Frontal cortex (tissue), 4 donors: ENCODE measurements around the gene TMEM17. TPM values are rescaled to one million over a fixed set of nuclear protein-coding genes. Genes with fewer than 3 reads are reported as not detected.
"Not testable (repeated sequence)": the region's sequence is repeated elsewhere in the genome, so short reads cannot be mapped to it uniquely, and the experiment has no call there.

Experiments
- DNase-seq, 2 donors: peaks; one replicate each; pipeline ENCODE4 v3.0.0; 2012; ENCODE audit warnings: low spot score in 2 of 2
- FAIRE-seq: peaks from 2 replicates; lab custom pipeline; 2012; peaks lifted over from hg19 to GRCh38; lab: Jason Lieb, UNC
- total RNA-seq: library from RNA; depleted of rRNA; stranded (reverse); fragments of >200 nt; gene quantifications from one replicate; pipeline ENCODE4 v1.2.3, GENCODE V29; 2014
- donor health status: control.
- donor health status: control.
- donor health status: control.

TMEM17 gene, protein sequence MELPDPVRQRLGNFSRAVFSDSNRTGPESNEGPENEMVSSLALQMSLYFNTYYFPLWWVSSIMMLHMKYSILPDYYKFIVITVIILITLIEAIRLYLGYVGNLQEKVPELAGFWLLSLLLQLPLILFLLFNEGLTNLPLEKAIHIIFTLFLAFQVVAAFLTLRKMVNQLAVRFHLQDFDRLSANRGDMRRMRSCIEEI
- 4.9 TPM for total RNA-seq

DNA sequence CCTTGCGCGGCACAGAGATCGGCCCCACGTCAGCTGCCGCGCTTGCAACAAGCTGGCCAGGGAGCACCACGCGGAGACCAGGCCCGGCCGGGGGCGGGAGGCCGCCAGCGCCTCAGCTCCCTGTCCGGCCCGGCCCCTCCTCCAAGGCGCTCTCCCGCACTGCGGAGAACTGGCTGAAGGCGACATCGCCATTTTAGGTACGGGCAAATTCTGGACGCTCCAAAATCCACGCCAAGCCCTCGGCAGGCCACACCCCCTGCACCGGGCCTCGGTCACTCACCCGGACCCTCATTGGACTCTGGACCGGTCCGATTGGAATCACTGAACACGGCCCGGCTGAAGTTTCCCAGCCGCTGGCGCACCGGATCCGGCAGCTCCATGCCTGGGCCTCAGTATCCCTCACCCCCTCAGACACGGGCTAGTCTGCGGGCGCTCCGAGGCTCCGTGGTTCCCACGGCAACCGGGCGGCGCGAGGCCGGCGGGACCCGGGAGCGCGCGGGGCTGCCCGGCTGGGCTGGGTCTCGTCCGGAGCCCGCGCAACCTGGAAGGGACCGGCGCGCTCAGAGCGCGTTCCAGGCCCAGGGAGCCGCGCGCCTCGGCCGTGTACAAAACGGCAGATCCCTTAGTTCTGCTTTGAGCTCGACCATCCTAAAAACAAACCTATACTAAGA, at the start of gene TMEM17:
TSS of gene TMEM17 (minus strand) at position 446 of the 671 bp plus-strand sequence. CDS start at position 380, 66 bp downstream.
- FAIRE-seq (no peak), DNase-seq (peak; percentile 78 to 82)

DNA sequence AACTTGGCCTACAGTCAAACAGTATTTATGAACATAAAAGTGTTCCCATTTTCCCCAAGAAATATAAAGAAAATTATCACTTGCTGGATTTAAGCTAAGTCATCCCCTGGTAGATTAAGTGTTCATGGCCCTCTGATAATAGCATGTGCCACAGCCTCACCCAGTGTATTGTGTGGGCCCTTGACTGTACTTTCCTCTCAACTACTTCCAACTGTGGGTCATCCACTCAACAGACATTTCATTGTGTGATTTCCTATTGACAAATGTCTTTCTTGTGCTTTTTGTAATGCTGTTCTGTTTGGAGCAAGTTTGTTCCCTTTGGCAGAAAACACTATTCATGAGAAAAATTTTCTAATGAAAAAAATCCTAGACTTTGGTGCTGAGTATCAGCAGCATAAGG, 48.4 kb upstream of the TMEM17 start:
- FAIRE-seq (no peak), DNase-seq (no peak)

GRCh38 chr2:62550461-62550860, 44.5 kb upstream of the TMEM17 start:
- FAIRE-seq (no peak), DNase-seq (no peak)

DNA sequence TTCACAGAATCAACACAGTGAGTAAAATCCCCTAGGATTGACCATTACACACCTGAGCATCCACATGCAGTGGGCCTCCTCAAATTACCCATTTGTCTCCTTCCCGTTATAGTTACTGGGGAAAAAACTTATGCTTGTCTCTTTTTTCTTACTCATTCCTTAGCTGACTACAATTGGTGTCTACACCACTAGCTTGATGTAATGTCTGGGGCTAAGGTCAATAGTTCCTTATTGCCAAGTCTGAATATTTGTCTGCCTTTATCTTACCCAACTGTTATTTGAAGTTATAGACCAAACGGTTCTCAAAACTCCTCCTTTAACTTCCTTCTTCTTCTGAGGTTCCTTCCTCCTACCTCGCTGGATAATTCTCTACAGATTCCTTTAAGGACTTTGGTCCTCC, 41.9 kb upstream of the TMEM17 start:
- FAIRE-seq: no peak
- DNase-seq: no peak

DNA sequence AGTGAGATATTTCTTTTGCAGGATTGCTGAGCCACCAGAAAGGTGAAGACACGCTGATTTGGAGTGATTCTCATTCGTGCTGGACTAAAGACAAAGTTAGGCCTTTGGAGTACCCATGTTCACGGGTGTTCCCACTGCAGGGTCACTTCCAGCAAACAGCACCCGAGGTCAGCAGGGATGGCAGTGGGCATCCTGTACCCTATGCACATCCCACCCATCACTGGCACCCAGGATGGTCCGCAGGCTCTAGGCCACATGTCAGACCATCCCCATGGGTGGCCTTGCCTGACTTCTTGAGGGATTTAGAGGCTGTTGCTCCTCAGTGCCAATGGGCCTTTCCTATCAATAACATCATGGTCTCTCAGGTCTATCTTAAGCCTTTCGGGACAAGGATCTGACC, 39.3 kb upstream of the TMEM17 start:
- DNase-seq (no peak), FAIRE-seq (no peak)

- DNase-seq: no peak
- FAIRE-seq: no peak
These were observed 34.6 kb upstream of the TMEM17 start for GRCh38 chr2:62540408-62541168.

- no peak for DNase-seq
- FAIRE-seq: no peak
These were observed 33.8 kb upstream of the TMEM17 start for GRCh38 chr2:62539606-62540407.

DNA sequence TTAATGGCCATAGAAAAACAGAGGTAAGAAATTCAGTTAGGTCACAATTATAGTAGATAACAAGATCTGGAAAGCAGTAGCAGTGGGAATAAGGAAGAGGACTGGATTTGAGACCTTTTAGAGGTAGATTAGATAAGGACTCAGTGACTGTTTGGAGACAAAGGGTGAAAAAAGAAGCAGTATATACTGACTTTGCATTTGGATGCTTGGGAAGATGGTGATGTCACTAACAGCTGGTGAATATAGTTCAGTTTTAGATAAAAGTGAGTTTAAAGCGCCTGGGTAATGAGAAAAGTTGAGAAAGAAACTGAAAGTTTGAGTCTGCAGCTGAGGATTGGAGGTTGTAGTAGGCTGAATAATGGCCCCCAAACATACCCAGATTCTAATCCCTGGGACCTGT, 32.8 kb upstream of the TMEM17 start:
- DNase-seq (no peak), FAIRE-seq (no peak)

GRCh38 chr2:62537814-62538213, 31.8 kb upstream of the TMEM17 start:
- FAIRE-seq: no peak

GRCh38 chr2:62536873-62537547, 31.0 kb upstream of the TMEM17 start:
- no peak for DNase-seq
- FAIRE-seq: no peak

More at GRCh38 chr2:62537814-62538213, 31.8 kb upstream of the TMEM17 start:
- no peak for DNase-seq

DNA sequence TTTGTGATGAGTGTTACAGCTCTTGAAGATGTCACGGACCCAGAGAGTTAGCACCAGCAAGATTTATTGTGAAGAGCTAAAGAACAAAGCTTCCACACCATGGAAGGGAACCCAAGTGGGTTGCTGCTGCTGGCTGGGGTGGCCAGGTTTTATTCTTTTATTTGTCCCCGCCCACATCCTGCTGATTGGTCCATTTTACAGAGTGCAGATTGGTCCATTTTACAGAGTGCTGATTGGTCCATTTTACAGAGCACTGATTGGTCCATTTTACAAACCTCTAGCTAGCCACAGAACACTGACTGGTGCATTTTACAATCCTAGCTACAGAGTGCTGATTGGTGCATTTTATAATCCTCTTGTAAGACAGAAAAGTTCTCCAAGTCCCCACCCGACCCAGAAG, 29.5 kb upstream of the TMEM17 start:
- not testable (repeated sequence) for DNase-seq, FAIRE-seq

GRCh38 chr2:62531594-62531993, 25.6 kb upstream of the TMEM17 start:
- DNase-seq (no peak), FAIRE-seq (no peak)

DNA sequence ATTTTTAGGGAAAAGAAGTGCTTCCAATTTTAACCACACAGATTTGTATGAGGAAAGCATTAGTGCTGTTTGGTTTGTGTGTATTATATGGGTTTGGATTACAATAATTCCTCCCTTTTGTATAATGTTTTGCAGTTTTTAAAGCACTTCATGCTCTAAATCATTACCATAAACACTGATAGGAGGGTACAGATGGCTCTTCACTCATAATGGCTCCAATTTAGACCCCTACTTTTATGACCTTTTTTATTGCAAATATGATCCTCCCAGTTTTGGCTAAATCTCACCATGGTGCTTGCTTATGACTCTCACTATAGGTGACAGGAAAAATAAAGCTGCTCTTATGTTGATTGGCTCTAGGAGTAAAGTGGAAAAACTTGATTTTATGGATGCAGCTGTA, 23.8 kb upstream of the TMEM17 start:
- no peak for DNase-seq
- no peak for FAIRE-seq

DNA sequence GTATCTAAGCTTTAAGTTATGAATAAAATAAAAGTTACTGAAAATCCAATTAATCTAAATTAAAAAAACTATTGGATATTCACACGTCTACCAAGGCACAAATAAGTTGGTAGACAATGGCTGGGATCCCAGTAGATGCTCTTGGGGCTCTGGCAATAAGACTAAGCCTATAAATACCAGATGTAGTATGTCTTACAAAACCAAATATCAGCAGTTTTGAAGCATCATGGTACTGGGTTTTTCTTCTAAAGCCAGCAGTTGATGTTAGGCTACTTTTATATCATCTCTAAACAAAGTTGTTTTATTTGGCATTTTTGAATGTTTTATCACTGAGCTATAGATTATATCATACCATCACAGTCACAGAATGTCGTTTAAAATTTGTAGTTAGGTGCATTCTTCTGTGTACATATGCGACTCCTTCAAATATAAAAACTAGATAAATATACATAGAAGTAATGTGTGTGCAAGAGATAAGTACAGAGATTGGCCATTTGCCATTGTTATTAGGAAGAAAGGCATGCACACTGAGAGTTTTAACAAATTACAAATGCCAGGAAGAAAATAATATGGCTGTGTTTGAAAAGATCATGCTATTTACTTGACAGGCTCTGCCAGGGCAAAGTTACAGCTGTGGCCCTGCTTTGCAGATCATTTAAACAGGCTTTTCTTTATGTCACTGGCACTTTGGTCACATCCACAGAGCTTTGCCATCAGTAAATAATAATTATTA, 21.6 kb upstream of the TMEM17 start:
- no peak for FAIRE-seq
- DNase-seq: no peak

GRCh38 chr2:62526531-62527381, 20.8 kb upstream of the TMEM17 start:
- DNase-seq (no peak), FAIRE-seq (no peak)

GRCh38 chr2:62525549-62526269, 19.7 kb upstream of the TMEM17 start:
- FAIRE-seq: no peak
- DNase-seq: no peak

DNA sequence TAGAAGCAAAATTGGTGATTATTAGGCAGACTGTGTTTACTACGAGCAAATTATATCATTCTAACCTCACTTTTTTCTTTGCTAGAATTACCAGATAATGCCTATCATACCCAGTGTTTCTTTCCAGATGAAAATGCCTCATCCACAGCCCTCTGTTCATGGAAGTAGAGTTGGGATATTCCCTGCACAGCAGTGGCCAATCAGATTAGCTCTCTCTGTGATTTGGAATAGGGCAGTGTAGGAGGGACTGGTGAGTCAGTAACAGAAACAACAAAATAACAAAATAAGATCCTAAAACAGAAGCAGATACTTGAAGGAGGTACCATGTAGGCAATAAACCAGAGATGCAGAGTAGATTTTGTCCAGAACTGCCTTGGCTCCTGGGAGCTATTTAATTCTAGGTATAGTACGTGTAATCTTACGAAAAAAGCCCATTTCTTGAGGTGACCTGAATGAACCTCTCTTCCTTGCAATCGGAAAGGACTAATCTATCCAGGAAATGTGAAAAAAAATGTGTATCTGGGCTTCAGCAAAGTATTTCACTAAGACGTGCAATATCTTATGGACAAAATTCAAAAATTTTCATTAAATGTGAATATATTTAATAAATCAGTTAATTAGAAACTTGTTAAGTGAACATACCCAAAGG, 18.4 kb upstream of the TMEM17 start:
- DNase-seq (no peak), FAIRE-seq (no peak)
